ENCODE results near the gene AQP3. TPM values are rescaled to one million over a fixed set of nuclear protein-coding genes. Genes with fewer than 3 reads are reported as not detected.

AQP3 gene
- total RNA-seq, 1 experiment from 2014 or later, result 5.5 TPM

GRCh38 chr9:33445389-33446239 lies 1.8 kb downstream of the AQP3 start:
- CTCF ChIA-PET, result no interaction called here
- BruUV-seq (replicated peaks), result no TSS peak
- H3K4me3 ChIP-seq (replicated peaks in 1 of 2; ENCODE audit: low read depth in 1 of 2, low read length in 2 of 2), result no peak overlapping the region

More at GRCh38 chr9:33445389-33446239, 1.8 kb downstream of the AQP3 start:
- ChIA-PET POLR2A (no interaction called here), RAD21 (ENCODE audit: low non-redundant PET in 1 of 2, low total read pairs in 2 of 2, uncharacterized antibody in 2 of 2, unreplicated experiment in 2 of 2) (no interaction called here)
- no peak for DNase-seq (ENCODE audit: low read depth, low spot score)
- H3K9ac ChIP-seq (ENCODE audit: low read length), result no peak overlapping the region
- no peak overlapping the region for H3K27ac ChIP-seq (ENCODE audit: low read depth, low read length)
- no peaks in the 10 kb centered on the region for H3K79me2 ChIP-seq (ENCODE audit: insufficient read depth, low read length)
- H3K9me3 ChIP-seq (ENCODE audit: control insufficient read depth in 1 of 2, insufficient read depth in 1 of 2, low read depth in 1 of 2, low read length in 2 of 2), result no peaks in the 10 kb centered on the region
- ATAC-seq, result no peak
- H3K27me3 ChIP-seq (ENCODE audit: insufficient read depth, low read length), result no peaks in the 10 kb centered on the region
- no peaks in the 10 kb centered on the region for H3K9me2 ChIP-seq (ENCODE audit: insufficient read depth)
- H3K4me1 ChIP-seq (ENCODE audit: control insufficient read depth in 1 of 2, insufficient read depth in 2 of 2, low read length in 2 of 2), result peaks cover 44 to 52% of the 10 kb centered on the region in 2 experiments
- intact Hi-C loops (cut with micrococcal nuclease), result no loop called here
- no peak overlapping the region for H2AFZ ChIP-seq (ENCODE audit: low read depth, low read length, poor library complexity, severe bottlenecking)
- no peaks in the 10 kb centered on the region for H4K20me1 ChIP-seq (ENCODE audit: insufficient read depth)
- TF ChIP-seq ZNF274 (IDR thresholded peaks at IDR 0.05; ENCODE audit: low read depth, low read length) (no peak), ELF1 (IDR thresholded peaks at IDR 0.05; ENCODE audit: borderline replicate concordance, low read depth) (no peak), REST (IDR thresholded peaks at IDR 0.05; ENCODE audit: low read depth) (no peak), ATF3 (IDR thresholded peaks at IDR 0.05) (no peak), ZBTB33 (IDR thresholded peaks at IDR 0.05; ENCODE audit: extremely low read depth, insufficient replicate concordance, low read length) (no peak), SRF (IDR thresholded peaks at IDR 0.05; ENCODE audit: low read depth) (no peak), EGR1 (IDR thresholded peaks at IDR 0.05; ENCODE audit: low read depth) (no peak)
- no peak overlapping the region for H3K4me2 ChIP-seq (ENCODE audit: low read length)
- H3K36me3 ChIP-seq (ENCODE audit: control insufficient read depth in 1 of 2, insufficient read depth in 2 of 2, low read length in 2 of 2), result no peaks in the 10 kb centered on the region
